H1 (cell line): ENCODE measurements around the gene SPIRE1. TPM values are rescaled to one million over a fixed set of nuclear protein-coding genes. Genes with fewer than 3 reads are reported as not detected.

Source experiments
- CBX5 ChIP-seq: fragments of 300-800, 300-1000 bp; sonication (generic); IDR thresholded peaks from 2 replicates; pipeline ENCODE4 v1.7.1; 2016; ENCODE audit warnings: antibody characterized with exemption, low read length, low read depth
- CTCF ChIP-seq, 3 experiments: IDR thresholded peaks; 1 replicate in 2 of 3; 2 replicates in 1 of 3; pipeline versions ENCODE4 v1.5.1 to v1.6.1; 2011; ENCODE audit warnings: low read length in 3 of 3, mild to moderate bottlenecking in 3 of 3, inconsistent platforms in 2 of 3, low read depth in 1 of 3, moderate library complexity in 1 of 3; ENCODE audit not compliant: insufficient read depth in 1 of 3; ENCODE audit errors: control extremely low read depth in 1 of 3
- KDM1A ChIP-seq: fragments of 200-600, 300-600 bp; sonication (generic); IDR thresholded peaks from 2 replicates; pipeline ENCODE4 v1.7.1; 2016; ENCODE audit warnings: mild to moderate bottlenecking, low read length, borderline replicate concordance
- polyA plus RNA-seq, 7 experiments: library from polyadenylated mRNA; depleted of rRNA in 3 of 7; stranded (reverse) in 5 of 7; unstranded in 2 of 7; fragments of >200 nt in 5 of 7; fragments of 200-250 nt in 2 of 7; gene quantifications; 1 replicate in 5 of 7; 2 replicates in 1 of 7; 4 replicates in 1 of 7; pipeline versions ENCODE4 v1.2.1 to v1.2.3, GENCODE V29; 2011 to 2013; ENCODE audit warnings: missing spikeins in 2 of 7, mixed read lengths in 2 of 7
- total RNA-seq: library from RNA; stranded (reverse); fragmentation: NEBNext Ultra II Directional; extraction: Animal tissue kit (Norgen Biotek cat#: 25700); gene quantifications from 2 replicates; pipeline ENCODE4 v1.2.1, GENCODE V29; 2021

Gene SPIRE1
- total and polyA plus RNA-seq, 2 of the 8 experiments (the other 6 are each of a cell fraction or from before 2014, with no cell fraction given): 6.0 to 21.5 TPM

- TF ChIP-seq CBX5 (no peak), KDM1A (no peak), CTCF (IDR thresholded peaks at IDR 0.05; ENCODE audit: control extremely low read depth in 1 of 3, insufficient read depth in 1 of 3, low read depth in 1 of 3, low read length in 3 of 3) (no peak)
Observed at GRCh38 chr18:12679183-12679786, 21.4 kb upstream of the SPIRE1 start (continued).
